GM21619 (cell line): ENCODE data around the gene CDK18.

ENCODE experiments used
- ATAC-seq: cut with Tn5 transposase; IDR thresholded peaks from one replicate; pipeline ENCODE4 v1.9.1; 2021; ENCODE audit not compliant: unreplicated experiment

CDK18 gene

DNA sequence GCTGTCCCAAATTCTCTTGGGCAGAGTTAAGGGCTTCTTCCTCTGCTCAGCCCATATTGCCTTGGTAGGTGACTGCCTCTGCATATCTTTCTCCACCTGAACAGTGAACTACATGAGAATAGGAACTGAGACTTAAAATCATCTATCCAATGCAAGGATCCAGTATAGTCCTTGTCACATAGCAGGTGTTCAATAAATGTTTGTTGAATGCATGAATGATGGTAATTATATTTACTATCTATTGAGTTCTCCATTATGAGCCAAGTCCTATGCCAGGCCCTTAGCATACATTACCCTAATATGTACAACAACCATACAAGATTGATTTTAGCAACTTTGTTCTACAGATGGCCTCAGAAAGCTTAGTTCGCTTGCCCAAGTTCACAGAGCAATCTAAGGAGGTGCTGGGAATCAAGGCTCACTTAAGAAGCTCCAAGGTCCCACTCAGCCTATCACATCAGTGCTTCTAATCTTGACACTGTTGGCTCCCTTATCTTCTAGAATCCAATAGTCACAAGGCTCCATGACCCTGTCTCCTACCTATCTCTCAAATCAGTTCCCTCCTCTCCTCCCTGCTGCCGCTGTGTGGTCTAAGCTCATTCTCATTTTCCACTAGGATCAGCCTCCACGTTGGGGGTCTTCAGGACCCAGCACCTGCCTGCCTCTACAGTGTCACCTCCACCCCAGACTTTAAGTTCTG lies 2.2 kb upstream of the CDK18 start:
- ATAC-seq = no peak

GRCh38 chr1:205502992-205503391 lies 1.5 kb upstream of the CDK18 start:
- no peak for ATAC-seq

GRCh38 chr1:205505076-205505729 lies 734 bp downstream of the CDK18 start:
- no peak for ATAC-seq

- ATAC-seq = no peak
These were observed 1.3 kb downstream of the CDK18 start for GRCh38 chr1:205505791-205506190.

- ATAC-seq = no peak
These were observed 2.1 kb downstream of the CDK18 start for GRCh38 chr1:205506409-205507200.

- no peak for ATAC-seq
These were observed 3.8 kb downstream of the CDK18 start for GRCh38 chr1:205508227-205508714.

DNA sequence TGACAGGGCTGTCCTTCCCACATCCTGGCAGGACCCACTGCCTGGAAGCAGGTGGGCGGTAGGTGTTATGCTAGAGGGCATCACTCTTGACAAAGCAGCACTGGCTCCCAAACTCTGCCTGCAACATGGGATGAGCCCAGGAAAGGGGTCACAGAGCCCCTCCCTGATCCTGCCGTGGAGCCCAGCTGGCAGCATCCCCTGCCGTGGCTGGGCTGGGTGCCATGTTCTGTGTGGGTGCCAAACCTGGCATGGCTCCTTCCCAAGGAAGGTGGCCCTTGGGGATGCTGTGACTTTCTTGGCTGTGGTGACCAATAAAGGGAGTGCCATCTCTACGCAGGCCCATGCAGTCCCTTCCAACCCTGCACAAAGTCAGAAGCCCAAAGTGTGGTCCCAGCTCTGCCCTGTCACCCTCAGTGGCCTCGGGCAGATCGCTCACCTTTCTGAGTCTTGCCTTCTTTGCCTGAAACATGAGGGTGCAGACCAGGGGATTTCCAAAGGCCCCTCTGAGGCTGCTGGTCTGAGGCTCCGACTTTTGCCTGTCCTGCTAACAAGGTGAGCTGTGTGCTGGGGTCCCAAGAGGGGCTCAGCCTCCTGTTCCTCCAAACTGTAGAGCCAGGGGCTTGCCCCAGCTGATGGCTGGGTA lies 6.0 kb downstream of the CDK18 start:
- ATAC-seq = no peak

DNA sequence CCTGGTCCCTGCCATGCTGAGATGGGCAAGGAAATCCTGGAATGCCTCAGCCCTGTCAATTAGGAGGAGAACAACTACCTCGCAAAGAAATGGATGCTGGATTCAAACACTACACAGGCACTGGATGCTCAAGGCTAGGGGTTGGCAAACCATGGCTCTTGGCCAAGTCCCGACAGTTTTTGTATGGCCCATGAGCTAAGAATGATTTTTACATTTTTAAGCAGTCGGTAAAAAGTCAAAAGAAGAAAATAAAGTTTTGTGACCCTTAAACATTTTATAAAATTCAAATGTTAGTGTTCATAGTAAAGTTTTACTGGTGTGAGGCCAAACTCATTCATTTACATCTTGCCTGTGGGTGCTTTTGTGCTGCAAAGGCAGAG lies 6.5 kb downstream of the CDK18 start:
- ATAC-seq = no peak

- no peak for ATAC-seq
These were observed 7.9 kb downstream of the CDK18 start for GRCh38 chr1:205512059-205513045.

- no peak for ATAC-seq
These were observed 9.3 kb downstream of the CDK18 start for GRCh38 chr1:205513774-205514173.

GRCh38 chr1:205514211-205515142 lies 10.0 kb downstream of the CDK18 start:
- ATAC-seq = no peak

GRCh38 chr1:205515781-205516253 lies 11.3 kb downstream of the CDK18 start:
- no peak for ATAC-seq

DNA sequence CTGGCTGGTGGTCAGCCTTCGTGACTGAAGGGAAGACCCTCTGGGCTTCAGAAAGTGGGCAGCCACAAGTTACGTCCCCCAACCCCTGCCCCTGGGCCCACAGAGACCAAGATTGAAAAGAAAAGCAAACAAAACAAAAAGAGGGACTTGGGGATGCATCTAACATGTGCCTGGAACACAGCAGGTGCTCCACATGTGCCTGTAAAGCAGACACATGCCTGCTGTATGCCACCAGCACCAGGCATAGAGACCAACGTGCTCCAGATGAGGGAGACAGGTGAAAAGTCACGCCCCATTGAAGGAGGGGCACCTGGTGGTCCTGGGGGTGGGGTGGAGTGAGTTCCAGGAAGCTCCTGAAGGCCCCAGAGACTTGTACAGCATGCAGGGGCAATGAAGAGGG lies 11.9 kb downstream of the CDK18 start:
- no peak for ATAC-seq

DNA sequence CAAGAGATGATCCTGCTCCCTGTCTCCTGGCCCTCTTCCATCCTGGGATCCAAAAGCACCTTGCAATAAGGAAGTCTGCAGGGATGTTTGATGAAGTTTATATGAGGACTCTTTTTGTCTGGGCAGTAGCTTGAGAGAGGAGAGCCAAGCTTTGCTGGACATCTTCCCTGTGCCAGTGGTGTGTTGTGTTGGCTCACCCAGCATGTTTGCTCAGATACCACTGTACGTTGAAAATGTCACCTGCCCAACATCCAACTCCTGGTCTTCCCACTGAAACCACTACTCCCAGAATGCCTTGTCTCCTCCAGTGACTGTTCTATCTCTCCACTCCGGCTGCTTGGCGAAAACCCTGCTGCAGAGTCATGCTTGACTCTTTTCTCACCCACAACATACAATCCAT lies 12.8 kb downstream of the CDK18 start:
- ATAC-seq = no peak

DNA sequence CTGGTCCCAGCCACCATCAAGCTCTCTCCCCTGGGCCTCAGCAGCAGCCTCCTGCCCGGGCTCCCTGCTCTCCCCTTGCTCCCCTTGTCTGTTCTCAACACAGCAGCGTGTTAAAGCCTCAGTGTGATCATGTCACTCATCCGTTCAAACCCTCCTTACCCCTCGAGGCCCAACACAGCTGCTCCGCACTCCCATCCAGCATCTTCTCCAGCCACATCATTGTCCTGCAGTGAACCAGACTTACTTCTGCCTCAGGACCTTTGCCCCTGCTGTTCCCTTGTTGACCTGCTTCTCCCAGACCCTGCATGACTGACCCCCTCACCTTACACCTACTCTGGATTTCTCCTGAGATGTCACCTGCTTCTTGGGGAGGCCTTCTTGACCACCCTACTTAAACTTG lies 13.3 kb downstream of the CDK18 start:
- no peak for ATAC-seq

DNA sequence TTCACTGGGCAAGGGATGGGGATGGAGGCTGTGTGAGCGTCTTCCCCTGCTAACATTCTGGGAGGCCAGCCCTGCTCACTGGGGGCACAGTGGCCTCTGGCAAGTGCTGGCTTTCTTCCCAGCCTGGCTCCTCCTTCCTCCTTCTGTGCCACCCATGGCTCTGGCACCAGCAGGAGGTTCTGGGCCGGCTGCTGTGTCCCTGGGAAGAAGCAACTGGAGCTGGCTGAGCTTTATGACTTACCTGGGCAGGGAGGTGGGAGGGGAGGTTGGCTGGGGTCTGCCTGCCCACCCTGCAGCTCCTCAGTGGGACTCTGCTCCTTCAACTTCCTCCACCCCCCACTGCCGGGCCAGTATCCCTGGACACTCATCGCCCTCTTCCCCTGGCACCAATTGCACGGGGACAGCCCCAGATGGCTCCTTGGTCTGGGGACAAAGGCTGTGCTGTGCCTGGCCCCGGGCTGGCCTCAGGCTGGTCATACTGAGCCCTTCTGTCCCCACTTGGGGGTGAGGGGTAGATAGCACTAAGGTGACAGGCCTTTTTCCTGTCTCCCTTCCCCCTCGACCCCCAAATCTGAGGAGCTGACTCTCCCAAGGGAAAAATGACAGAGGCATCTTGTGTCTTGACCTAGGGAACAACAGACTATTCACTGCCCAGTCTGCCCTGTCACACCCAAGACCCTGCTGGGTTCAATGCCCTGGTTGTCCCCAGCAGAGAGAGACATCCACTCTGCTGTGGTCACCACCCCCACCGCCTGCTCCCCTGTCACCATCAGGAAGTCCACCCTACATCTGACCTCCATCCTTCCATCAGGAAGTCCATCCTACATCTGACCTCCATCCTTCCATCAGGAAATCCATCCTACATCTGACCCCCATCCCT lies 14.4 kb downstream of the CDK18 start:
- no peak for ATAC-seq

- no peak for ATAC-seq
These were observed 15.2 kb downstream of the CDK18 start for GRCh38 chr1:205519541-205520131.

GRCh38 chr1:205520709-205521108 lies 16.2 kb downstream of the CDK18 start:
- ATAC-seq = no peak
